LNCAP (cell line): ENCODE data around the gene TNFAIP3.

ENCODE experiments used
- CTCF ChIP-seq: fragments of 450-650 bp; IDR thresholded peaks from 2 replicates; pipeline ENCODE4 v1.5.1; 2017; ENCODE audit warnings: mild to moderate bottlenecking

TNFAIP3 gene

GRCh38 chr6:137863091-137863797, 3.8 kb upstream of the TNFAIP3 start:
- no peak for TF ChIP-seq CTCF

- no peak for TF ChIP-seq CTCF
Observed at GRCh38 chr6:137864812-137865508, 2.1 kb upstream of the TNFAIP3 start.

GRCh38 chr6:137866200-137866913, 702 bp upstream of the TNFAIP3 start:
- no peak for TF ChIP-seq CTCF

- no peak for TF ChIP-seq CTCF
Observed at GRCh38 chr6:137867685-137868509, 838 bp downstream of the TNFAIP3 start.

- no peak for TF ChIP-seq CTCF
Observed at GRCh38 chr6:137868721-137869548, 1.9 kb downstream of the TNFAIP3 start.

GRCh38 chr6:137869549-137870307, 2.7 kb downstream of the TNFAIP3 start:
- TF ChIP-seq CTCF, result no peak
